Activated naive CD8-positive, alpha-beta T cell treated with anti-CD3 and anti-CD28 coated beads, Interleukin-2, amount 50 U/mL, for 24 hours (primary cell): ENCODE results near the gene ABHD16A.
A peak's percentile ranks its signal among the peaks of the same experiment; 100 is the strongest.

Experiments used
- ATAC-seq: fragments of 150-1000 bp; cut with Tn5 transposase; one replicate; pipeline ENCODE4 v1.10.0; 2021
- DNase-seq: peaks from one replicate; pipeline ENCODE4 v3.0.0; 2021
- H3K27ac Mint-ChIP-seq: one replicate; pipeline ENCODE4 v1.8.0; 2021; ENCODE audit warnings: mild to moderate bottlenecking, mixed read lengths
- H3K27me3 Mint-ChIP-seq: one replicate; pipeline ENCODE4 v1.8.0; 2021; ENCODE audit warnings: mixed read lengths
- H3K36me3 Mint-ChIP-seq: one replicate; pipeline ENCODE4 v1.8.0; 2021; ENCODE audit warnings: low read depth, mixed read lengths
- H3K4me1 Mint-ChIP-seq: one replicate; pipeline ENCODE4 v1.8.0; 2021; ENCODE audit warnings: mixed read lengths
- H3K4me3 Mint-ChIP-seq: one replicate; pipeline ENCODE4 v1.8.0; 2021; ENCODE audit warnings: mild to moderate bottlenecking, moderate library complexity, mixed read lengths
- H3K9me3 Mint-ChIP-seq: one replicate; pipeline ENCODE4 v1.8.0; 2021; ENCODE audit warnings: mixed read lengths

The ABHD16A gene

DNA sequence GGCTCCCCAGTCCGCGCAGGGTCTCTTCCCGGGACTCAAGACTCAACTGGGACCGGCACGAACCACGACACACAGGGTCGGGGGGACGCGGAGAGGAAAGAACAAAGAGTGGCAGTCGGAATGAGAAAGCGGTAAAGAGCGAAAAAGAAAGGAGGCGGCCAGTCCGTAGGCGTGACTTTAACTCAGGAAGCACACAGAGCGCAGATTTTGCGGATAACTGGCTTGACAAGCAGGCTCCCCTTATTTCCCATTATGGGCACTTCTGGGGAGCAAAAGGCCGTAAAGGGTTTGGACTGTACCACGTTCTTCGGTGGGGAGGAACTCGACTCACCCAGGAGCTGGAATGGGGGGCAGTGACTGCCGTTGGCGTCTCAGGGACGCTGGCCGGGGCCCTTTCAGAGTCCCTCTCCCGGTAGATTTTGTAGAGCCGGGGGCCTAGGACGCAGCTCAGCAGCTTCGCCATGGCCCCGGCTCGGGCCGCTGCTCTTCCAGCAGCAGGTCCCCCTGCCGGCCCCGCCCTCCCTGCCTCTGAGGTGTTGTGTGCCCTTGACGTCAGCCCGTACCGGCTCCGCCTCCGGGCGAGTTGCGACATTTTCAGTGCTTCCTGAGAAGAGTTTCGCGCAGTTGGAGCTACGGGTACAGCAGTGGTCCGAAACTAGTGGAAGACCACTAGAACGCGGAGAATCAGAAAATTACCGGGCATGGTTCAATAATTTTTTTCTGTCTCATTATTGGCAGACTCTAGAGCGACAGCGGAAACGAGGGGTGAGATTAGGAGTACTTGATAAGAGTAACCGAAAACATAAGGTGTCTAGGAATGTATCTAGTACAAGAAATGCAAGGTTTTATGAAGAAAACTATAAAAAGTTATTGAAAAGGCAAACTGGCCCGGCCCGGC lies at the start of gene ABHD16A:
TSS of gene ABHD16A (minus strand) at position 506 of the 898 bp plus-strand sequence. CDS start at position 463, 43 bp downstream.
- ATAC-seq, result peak; percentile 95
- H3K9me3 Mint-ChIP-seq, result no peaks in the 10 kb centered on the region
- H3K4me1 Mint-ChIP-seq, result peaks cover 26% of the 10 kb centered on the region

DNA sequence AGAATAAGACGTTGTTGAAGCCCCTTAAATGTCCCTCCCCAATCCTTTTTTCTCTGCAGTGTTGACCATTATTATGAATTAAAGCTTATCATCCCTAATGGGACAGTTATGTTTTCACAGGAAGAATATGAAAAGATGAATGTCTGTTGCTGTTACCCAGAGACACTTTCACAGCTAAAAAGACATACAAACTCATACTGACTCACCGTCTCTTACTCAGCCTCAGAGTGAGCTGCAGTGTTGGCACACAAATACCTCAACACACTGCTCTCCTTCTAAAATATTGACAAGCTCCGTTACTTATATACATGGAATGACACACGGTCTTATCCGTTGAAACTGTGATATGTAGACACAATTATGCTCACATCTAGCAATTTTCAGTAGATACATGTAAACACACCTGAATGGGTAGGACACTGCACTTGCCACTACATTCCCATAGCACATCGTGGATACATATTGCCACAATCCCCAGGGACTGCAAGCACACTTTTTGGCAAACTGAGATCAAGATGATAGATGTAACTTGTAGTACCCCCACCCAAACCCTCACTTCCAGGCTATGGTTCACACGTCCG lies 49.7 kb upstream of the ABHD16A start:
- Mint-ChIP-seq H3K4me3 (no peak overlapping the region), H3K4me1 (no peaks in the 10 kb centered on the region), H3K27ac (no peak overlapping the region), H3K27me3 (no peaks in the 10 kb centered on the region), H3K9me3 (no peaks in the 10 kb centered on the region), H3K36me3 (peaks cover 17% of the 10 kb centered on the region)
- ATAC-seq (no peak), DNase-seq (no peak)

More for the DNA sequence above, at the start of gene ABHD16A:
- peak within 1 kb of the TSS; percentile 93 for H3K27ac Mint-ChIP-seq
- no peaks in the 10 kb centered on the region for H3K27me3 Mint-ChIP-seq
- H3K36me3 Mint-ChIP-seq, result peaks cover 2% of the 10 kb centered on the region
- H3K4me3 Mint-ChIP-seq, result peak within 1 kb of the TSS; percentile 98
- peak; percentile 98 for DNase-seq

DNA sequence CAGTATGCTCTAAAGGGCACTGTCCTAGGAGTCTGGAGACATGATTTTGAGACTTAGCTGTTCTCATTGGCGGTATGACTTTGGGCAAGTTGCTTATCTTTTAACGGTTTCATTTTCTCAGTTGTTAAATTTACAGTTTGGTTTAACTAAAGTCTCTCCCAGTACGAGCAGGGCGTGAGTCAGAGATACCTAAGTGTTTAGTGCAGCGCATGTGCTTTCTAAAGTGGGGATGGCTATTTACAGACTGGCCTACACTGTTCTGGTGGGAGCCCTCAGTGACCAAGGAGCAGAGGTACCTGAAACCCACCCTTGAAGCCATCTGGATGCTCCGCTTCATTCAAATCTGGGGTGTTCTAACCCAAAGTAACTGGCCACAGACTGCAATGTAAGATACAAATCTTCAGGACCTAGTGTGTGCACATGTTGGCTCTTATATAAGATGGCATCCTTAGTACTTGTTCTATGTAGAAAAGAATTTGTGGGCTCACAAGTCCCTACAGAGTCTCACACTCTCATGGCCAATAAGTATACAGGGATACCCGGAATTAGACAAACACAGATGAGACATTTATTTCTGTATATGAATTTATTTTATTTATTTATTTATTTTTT lies 47.4 kb upstream of the ABHD16A start:
- H3K27me3 Mint-ChIP-seq, result no peaks in the 10 kb centered on the region
- no peak overlapping the region for H3K4me3 Mint-ChIP-seq
- no peak overlapping the region for H3K27ac Mint-ChIP-seq
- no peak for ATAC-seq
- H3K9me3 Mint-ChIP-seq, result no peaks in the 10 kb centered on the region
- peaks cover 28% of the 10 kb centered on the region for H3K36me3 Mint-ChIP-seq
- no peaks in the 10 kb centered on the region for H3K4me1 Mint-ChIP-seq
- DNase-seq, result no peak

DNA sequence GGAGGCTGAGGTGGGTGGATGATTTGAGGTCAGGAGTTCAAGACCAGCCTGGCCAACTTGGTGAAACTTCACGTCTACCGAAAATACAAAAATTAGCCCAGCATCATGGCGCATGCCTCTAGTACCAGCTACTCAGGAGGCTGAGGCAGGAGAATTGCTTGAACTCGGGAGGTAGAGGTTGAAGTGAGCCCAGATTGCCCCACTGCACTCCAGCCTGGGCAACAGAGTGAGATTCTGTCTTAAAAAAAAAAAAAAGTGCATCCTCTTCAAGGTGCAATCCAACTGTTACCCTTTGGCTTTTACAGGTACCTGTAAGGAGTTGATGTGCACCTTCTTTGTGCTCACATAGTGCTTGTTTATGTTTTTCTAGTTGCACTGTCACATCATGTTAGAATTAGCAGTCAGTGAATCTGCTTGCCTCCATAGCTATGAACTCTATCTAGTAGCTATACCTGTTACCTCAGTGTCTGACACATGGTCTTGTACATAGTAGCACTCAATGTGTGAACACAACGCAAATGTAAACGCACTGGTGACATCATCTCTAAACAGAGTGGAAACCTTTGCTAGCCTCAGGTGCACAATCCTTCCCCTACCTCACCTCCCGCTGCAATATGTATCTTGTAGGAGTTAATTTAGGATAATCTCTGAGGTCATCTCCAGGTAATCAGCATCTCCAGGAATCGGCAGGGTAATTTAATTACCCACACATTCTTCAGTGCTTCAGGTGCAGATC lies 46.3 kb upstream of the ABHD16A start:
- peaks cover 32% of the 10 kb centered on the region for H3K36me3 Mint-ChIP-seq
- no peak overlapping the region for H3K4me3 Mint-ChIP-seq
- H3K27ac Mint-ChIP-seq, result no peak overlapping the region
- ATAC-seq (no peak), DNase-seq (no peak)
- H3K9me3 Mint-ChIP-seq, result no peaks in the 10 kb centered on the region
- H3K27me3 Mint-ChIP-seq, result no peaks in the 10 kb centered on the region
- H3K4me1 Mint-ChIP-seq, result no peaks in the 10 kb centered on the region

GRCh38 chr6:31744422-31744821 lies 41.3 kb upstream of the ABHD16A start:
- no peak for DNase-seq
- H3K27ac Mint-ChIP-seq, result no peak overlapping the region
- H3K27me3 Mint-ChIP-seq, result peaks cover 3% of the 10 kb centered on the region
- H3K4me1 Mint-ChIP-seq, result peaks cover 23% of the 10 kb centered on the region
- H3K36me3 Mint-ChIP-seq, result peaks cover 62% of the 10 kb centered on the region
- no peak overlapping the region for H3K4me3 Mint-ChIP-seq
- H3K9me3 Mint-ChIP-seq, result no peaks in the 10 kb centered on the region
- no peak for ATAC-seq

DNA sequence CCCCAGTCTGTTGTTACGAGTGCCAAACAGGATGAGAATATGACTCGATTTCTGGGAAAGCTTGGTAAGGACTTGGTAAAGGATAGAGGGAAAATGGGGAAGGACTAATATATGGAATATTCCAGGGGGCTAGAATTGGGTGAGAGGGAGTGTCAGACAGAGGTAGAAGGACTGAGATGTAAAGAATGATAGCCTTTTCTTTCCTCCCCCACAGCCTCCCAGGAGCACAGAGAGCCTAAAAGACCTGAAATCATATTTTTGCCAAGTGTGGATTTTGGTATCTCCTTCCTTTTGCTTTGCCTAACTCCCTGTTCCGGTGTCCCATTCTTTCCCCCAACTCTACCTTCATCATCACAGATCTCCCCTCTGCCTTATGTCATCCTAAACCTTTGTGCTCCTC lies 39.8 kb upstream of the ABHD16A start:
- DNase-seq, result no peak
- no peak for ATAC-seq
- Mint-ChIP-seq H3K9me3 (no peaks in the 10 kb centered on the region), H3K4me3 (no peak overlapping the region), H3K27ac (no peak overlapping the region), H3K4me1 (peaks cover 37% of the 10 kb centered on the region), H3K27me3 (peaks cover 3% of the 10 kb centered on the region), H3K36me3 (peaks cover 56% of the 10 kb centered on the region)

DNA sequence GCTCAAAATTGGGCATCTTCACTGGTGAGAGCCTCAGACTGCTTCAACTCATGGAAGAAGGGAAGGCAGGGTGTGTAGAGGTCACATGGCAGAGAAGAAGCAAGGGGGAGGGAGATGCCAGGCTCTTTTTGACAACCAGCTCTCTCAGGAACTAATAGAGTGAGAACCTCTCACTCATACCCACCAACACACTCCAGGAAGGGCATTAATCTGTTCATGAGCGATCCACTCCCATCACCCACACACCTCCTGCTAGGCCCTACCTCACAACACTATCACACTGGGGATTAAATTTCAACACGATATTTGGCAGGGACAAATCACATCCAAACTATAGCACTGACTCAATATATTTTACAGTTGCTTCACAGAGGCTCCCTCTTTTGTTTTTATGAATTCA lies 38.7 kb upstream of the ABHD16A start:
- DNase-seq, result no peak

DNA sequence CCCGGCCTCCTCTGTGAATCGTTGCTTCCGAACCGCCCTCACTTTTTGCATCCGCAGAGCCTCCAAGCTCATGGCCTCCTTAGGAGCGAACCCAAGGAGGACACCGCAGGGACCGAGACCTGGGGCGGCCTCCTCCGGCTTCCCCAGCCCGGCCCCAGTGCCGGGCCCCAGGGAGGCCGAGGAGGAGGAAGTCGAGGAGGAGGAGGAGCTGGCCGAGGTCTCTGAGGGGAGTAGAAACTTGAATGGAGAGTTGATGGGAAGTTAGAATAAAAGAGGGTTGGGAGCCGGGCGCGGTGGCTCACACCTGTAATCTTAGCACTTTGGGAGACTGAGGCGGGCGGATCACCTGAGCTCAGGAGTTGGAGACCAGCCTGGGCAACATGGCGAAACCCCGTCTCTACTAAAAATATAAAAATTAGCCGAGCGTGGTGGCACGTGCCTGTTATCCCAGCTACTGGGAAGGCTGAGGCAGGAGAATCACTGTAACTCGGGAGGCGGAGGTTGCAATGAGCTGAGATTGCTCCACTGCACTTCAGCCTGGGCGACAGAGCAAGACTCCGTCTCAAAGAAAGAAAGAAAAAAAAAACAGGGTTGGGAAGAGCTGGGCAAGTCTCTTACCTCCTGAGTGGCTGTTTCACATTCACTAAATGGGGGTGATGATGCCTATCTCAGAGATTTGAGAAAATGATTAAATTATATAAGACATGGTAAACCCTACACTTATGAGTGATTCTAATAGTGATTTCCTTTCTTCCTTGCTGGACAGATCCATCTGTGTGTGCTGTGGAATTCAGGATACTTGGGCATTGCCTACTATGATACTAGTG lies 37.5 kb upstream of the ABHD16A start:
- Mint-ChIP-seq H3K9me3 (no peaks in the 10 kb centered on the region), H3K36me3 (peaks cover 44% of the 10 kb centered on the region), H3K4me3 (peak overlapping the region; percentile 97), H3K4me1 (peaks cover 52% of the 10 kb centered on the region), H3K27ac (peak overlapping the region; percentile 83), H3K27me3 (peaks cover 3% of the 10 kb centered on the region)
- ATAC-seq, result no peak
- no peak for DNase-seq

More for the DNA sequence above, 38.7 kb upstream of the ABHD16A start:
- Mint-ChIP-seq H3K36me3 (peaks cover 48% of the 10 kb centered on the region), H3K4me1 (peaks cover 48% of the 10 kb centered on the region), H3K27ac (peak overlapping the region; percentile 83), H3K27me3 (peaks cover 3% of the 10 kb centered on the region), H3K4me3 (peak overlapping the region; percentile 97), H3K9me3 (no peaks in the 10 kb centered on the region)
- no peak for ATAC-seq

DNA sequence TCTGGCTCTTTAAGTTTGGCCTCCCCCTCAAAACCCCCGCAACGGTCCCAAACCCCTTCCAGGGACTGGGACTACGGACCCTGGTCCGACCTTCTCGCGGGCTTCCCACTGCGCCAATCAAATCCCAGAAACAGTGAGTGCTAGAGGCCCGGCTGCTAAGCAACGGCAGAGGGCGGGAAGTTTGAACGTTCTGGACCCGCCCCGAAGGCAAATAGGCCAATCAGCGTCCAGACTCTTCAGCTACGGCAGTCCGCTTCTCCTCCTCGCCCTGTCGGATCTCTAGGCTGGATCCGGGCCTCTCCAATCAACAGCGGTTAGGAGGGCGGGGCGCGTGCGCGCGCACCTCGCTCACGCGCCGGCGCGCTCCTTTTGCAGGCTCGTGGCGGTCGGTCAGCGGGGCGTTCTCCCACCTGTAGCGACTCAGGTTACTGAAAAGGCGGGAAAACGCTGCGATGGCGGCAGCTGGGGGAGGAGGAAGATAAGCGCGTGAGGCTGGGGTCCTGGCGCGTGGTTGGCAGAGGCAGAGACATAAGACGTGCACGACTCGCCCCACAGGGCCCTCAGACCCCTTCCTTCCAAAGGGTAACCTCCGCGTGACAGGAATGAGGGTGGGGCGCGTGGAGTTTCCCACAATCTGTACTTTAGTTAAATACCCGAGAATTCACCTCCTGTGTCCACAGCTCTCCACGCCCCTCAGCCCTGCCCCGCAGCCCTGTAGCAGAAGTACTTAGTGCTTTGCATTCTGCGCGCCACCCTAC lies 36.7 kb upstream of the ABHD16A start, which contains the start of gene MSH5:
TSS of gene MSH5 (plus strand) at position 367 of the 758 bp plus-strand sequence. CDS start 462 bp downstream, outside the sequence.
- peak within 1 kb of the TSS; percentile 83 for H3K27ac Mint-ChIP-seq

GRCh38 chr6:31737991-31738979 lies 35.2 kb upstream of the ABHD16A start:
- Mint-ChIP-seq H3K27ac (peak overlapping the region; percentile 83), H3K4me3 (peak overlapping the region; percentile 97), H3K4me1 (peaks cover 65% of the 10 kb centered on the region), H3K9me3 (no peaks in the 10 kb centered on the region), H3K27me3 (peaks cover 3% of the 10 kb centered on the region), H3K36me3 (peaks cover 49% of the 10 kb centered on the region)
- DNase-seq, result peak; percentile 68
- ATAC-seq, result no peak

More for the DNA sequence above, 36.7 kb upstream of the ABHD16A start, which contains the start of gene MSH5:
- Mint-ChIP-seq H3K36me3 (peaks cover 46% of the 10 kb centered on the region), H3K27me3 (peaks cover 3% of the 10 kb centered on the region), H3K4me3 (peak within 1 kb of the TSS; percentile 97), H3K4me1 (peaks cover 52% of the 10 kb centered on the region), H3K9me3 (no peaks in the 10 kb centered on the region)
- DNase-seq, result peak; percentile 97
- peak; percentile 89 for ATAC-seq

DNA sequence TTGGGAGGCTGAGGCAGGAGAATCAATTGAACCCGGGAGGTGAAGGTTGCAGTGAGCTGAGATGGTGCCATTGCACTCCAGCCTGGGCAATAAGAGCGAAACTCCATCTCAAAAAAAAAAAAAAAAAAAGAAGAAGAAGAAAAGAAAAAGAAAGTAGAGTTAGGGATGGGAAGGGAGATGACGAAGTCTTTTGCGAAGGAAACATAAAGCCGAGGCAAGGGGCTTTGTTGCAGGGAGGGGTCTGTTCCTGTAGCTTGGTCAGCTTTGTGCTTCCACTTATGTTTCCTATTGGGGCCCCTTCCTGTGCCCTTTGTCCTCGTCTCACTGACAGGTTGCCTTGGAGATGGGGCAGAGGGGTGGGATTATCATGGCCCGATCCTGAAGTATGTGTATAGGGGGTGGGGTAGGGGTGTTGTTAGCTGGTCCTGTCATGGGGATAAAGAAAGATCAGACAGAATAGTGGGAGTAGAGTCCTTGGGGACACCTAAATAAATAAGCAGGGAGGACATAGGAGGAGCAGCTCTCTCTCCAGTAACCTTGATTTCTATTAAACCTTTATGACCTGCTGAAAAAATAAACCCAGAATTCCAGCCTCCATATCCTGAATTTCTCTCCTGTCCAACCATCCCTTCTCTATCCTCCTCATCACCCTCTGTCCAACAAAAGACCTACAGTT lies 34.3 kb upstream of the ABHD16A start:
- ATAC-seq (no peak), DNase-seq (peak; percentile 23)
- peaks cover 68% of the 10 kb centered on the region for H3K4me1 Mint-ChIP-seq
- peaks cover 45% of the 10 kb centered on the region for H3K36me3 Mint-ChIP-seq
- H3K9me3 Mint-ChIP-seq, result no peaks in the 10 kb centered on the region
- H3K4me3 Mint-ChIP-seq, result peak overlapping the region; percentile 97
- H3K27ac Mint-ChIP-seq, result peak overlapping the region; percentile 83
- peaks cover 3% of the 10 kb centered on the region for H3K27me3 Mint-ChIP-seq
